GM12872 (cell line): ENCODE data around the gene RASGRP2.

ENCODE experiments used
- TF ChIP-seq, protein P1 (sequence below): IDR thresholded peaks from 3 replicates; pipeline ENCODE4 v1.5.1; 2011; ENCODE audit warnings: low read depth, mild to moderate bottlenecking, low read length, moderate library complexity; ENCODE audit not compliant: insufficient read depth

Gene RASGRP2

DNA sequence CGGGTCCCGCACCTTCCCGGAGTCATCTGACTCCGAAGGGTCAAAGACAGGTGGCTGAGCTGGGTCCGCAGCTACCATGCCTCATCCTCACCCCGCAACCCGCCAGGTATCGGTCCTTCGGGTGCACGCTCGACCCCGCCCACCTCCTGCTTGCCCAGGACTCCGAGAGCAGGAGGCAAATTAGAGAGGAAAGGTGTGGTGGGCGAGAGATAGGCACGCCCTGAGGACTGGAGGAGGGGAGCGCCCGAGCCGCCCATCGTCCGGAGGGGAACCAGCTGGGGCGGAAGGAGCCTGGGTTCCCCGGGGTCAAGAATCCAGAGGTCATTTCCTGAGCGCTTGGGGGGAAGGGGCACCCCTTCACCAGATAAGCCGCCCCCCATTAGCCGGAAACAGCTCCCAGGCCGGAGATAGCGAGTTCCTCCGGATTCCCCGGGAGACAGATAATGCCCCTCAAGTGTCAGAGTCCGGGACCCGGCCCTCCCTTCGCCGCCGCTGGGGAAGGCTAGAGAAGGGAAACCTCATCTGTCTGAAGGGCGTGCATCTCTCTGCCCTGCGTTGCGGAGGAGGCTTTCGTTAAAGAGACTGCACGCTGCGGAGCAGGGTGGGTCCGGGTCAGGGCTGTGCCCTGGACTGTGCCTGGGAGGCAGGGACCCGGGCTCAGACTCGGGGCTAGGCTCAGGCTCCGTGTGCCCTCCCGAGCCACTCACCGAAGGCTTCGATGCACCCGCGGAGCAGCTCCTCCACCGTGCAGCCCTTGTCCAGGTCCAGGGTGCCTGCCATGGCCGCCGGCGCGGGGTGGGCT is 1.7 kb downstream of the RASGRP2 start:
- TF ChIP-seq, protein P1, sequence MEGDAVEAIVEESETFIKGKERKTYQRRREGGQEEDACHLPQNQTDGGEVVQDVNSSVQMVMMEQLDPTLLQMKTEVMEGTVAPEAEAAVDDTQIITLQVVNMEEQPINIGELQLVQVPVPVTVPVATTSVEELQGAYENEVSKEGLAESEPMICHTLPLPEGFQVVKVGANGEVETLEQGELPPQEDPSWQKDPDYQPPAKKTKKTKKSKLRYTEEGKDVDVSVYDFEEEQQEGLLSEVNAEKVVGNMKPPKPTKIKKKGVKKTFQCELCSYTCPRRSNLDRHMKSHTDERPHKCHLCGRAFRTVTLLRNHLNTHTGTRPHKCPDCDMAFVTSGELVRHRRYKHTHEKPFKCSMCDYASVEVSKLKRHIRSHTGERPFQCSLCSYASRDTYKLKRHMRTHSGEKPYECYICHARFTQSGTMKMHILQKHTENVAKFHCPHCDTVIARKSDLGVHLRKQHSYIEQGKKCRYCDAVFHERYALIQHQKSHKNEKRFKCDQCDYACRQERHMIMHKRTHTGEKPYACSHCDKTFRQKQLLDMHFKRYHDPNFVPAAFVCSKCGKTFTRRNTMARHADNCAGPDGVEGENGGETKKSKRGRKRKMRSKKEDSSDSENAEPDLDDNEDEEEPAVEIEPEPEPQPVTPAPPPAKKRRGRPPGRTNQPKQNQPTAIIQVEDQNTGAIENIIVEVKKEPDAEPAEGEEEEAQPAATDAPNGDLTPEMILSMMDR, result no peak

DNA sequence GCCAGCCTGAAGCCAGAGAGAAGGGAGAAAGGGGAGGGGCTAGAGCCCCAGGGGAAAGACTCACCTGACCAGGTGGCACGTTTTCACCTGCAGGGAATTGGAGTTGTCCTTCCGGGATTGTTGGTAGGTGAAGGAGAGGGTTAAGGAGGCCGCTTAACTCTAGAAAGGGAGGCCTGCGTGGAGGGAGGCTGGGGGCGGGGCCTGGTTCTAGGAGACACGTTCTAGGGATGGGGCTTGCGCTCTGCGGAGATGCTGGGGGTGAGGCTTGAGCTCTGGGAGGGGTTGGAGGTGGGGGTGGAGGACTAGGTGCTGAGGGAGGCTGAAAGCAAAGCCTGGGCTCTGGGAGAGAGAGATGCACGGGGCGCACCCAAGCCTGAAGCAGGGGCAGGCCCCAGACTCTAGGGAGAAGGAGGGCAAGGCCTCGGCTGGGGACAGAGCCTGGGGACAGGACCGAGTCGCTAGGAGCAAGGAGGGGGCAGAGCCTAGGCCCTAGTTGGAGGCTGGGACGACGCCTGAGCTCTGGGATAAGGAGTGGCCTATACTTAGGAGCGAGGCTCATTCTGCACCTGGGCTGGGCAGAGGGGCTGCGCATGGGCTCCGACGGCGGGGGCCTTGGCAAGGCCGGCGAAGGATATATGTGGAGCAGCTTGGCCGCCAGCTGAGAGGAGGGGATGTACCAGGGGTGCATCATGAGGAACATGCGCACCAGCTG is 2.4 kb downstream of the RASGRP2 start:
- TF ChIP-seq, protein P1, result no peak

DNA sequence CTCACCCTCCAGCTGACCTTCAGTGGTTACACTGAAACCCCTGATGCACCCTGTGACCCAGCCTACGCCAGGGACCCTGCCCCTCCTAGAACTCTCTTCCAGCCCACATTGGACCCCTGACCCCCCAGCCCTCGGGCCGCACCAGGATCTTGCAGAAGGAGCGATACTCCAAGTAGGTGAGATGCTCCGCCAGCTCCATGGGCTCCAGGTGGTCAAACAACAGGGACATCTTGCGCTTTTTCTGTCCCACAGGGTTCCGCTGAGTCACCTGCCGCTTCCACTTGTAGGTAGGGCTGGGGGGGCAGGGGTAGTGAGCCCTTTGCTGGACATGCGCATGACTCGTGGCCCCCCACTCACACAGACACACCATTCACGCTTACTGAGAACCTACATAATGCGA is 4.1 kb downstream of the RASGRP2 start:
- TF ChIP-seq, protein P1, result no peak

DNA sequence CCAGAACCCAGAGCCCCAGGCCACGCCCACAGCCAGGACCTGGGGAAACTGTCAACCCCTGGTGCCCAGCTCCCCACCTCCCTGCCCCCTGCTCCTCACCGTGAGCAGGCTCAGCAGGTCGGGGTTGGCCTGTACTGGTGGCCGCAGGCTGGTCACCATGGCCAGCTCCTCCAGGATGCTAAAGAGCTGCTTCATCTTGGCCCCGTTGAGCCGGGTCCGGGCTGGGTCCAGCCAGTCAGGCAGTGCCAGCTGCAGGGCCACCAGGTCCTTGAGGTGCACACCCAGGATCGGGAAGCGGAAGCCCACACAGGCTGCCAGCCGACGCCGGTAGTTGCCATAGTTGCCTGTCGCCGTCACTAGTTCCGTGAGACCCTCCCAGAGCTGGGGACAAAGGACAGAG is 7.3 kb downstream of the RASGRP2 start:
- TF ChIP-seq, protein P1, result no peak

DNA sequence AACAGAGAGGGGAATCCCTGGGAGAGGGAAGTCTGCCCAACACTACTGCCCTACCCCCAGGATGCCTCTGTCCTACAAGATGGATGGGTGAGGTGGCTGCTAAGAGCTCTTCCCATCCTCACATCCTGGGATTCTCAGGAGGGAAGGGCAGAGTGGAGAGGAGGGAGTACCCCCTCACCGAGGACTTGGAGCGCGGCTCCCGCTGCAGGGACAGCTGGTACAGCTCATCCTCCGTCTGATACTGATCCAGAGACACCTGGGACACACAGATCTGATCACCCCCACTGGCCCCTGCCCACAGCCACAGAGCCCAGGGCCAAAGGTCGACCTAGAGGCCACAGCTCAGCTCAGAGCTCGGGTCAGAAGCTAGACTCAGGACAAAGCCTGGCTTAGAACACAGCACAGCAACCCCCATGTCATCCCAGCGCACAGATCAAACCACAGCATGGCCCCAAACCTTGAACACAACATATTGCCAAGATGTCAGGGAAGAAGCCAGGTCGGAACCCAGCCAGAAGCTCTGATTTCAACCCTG is 8.2 kb downstream of the RASGRP2 start:
- TF ChIP-seq, protein P1, result no peak

DNA sequence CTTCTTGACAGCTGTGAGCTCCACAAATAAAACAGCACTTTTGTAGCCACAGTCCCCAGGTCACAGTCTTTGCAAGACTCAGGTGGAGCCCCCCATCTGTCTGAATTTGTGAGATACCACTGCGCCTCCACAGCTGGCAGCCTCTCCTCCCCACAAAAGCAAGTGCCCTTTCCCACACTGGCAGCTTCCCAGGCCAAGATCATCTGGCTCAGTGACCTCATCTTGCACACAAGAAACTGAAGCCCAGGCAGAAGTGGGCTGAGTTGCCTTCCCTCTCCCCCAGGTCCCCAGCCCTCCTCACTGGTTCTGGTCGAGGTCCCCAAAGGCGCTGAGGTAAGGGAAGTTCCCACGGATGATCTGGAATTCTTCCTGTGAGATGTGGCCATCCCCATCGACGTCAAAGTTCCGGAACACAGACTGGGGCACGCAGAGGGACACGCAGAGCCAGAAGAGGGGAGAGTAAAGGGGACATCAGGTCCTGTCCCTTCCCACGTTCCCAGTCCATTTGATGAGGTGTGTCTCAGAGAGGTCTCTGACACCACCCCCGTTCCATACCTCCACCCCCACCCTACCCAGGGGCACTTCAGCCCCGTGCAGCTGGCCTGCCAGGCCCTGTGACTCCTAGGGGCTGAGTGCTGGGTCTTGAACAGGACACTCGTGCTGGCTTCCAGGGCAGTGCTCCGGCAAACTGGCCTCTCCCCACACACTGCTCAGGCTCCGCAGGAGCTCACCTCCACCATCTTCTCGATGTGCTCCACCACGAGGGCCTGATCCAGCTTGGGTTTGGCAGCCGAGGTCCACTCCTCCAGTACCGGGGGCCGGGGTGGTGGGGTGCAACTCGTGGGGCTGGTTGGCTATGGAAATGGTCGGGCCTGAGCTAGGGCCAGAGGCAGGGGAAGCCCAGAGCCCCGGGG is 8.9 kb downstream of the RASGRP2 start:
- TF ChIP-seq, protein P1, result no peak
